Epithelial cell of proximal tubule (primary cell): ENCODE results near the gene CORIN. TPM values are rescaled to one million over a fixed set of nuclear protein-coding genes. Genes with fewer than 3 reads are reported as not detected.

Experiments used
- DNase-seq: peaks from one replicate; pipeline ENCODE4 v3.0.0-alpha.2; 2011; ENCODE audit warnings: low read depth
- H3K4me3 ChIP-seq: 2 replicates; pipeline ENCODE4 v1.5.1; 2011; ENCODE audit warnings: low read depth, mild to moderate bottlenecking, low read length
- total RNA-seq: library from RNA; depleted of rRNA; stranded (reverse); fragments of >200 nt; gene quantifications from 2 replicates; pipeline ENCODE4 v1.2.3, GENCODE V29; 2015
- TF ChIP-seq, protein P1 (sequence below): conservative IDR thresholded peaks from 2 replicates; pipeline ENCODE4 v1.5.1; 2012; ENCODE audit warnings: low read depth, mild to moderate bottlenecking, low read length

Gene CORIN
- total RNA-seq, 1 donor from 2014 or later: 0.12 TPM

GRCh38 chr4:47731182-47731581, 106.7 kb downstream of the CORIN start:
- no peak overlapping the region for H3K4me3 ChIP-seq
- TF ChIP-seq, protein P1, sequence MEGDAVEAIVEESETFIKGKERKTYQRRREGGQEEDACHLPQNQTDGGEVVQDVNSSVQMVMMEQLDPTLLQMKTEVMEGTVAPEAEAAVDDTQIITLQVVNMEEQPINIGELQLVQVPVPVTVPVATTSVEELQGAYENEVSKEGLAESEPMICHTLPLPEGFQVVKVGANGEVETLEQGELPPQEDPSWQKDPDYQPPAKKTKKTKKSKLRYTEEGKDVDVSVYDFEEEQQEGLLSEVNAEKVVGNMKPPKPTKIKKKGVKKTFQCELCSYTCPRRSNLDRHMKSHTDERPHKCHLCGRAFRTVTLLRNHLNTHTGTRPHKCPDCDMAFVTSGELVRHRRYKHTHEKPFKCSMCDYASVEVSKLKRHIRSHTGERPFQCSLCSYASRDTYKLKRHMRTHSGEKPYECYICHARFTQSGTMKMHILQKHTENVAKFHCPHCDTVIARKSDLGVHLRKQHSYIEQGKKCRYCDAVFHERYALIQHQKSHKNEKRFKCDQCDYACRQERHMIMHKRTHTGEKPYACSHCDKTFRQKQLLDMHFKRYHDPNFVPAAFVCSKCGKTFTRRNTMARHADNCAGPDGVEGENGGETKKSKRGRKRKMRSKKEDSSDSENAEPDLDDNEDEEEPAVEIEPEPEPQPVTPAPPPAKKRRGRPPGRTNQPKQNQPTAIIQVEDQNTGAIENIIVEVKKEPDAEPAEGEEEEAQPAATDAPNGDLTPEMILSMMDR: no peak
- no peak for DNase-seq

DNA sequence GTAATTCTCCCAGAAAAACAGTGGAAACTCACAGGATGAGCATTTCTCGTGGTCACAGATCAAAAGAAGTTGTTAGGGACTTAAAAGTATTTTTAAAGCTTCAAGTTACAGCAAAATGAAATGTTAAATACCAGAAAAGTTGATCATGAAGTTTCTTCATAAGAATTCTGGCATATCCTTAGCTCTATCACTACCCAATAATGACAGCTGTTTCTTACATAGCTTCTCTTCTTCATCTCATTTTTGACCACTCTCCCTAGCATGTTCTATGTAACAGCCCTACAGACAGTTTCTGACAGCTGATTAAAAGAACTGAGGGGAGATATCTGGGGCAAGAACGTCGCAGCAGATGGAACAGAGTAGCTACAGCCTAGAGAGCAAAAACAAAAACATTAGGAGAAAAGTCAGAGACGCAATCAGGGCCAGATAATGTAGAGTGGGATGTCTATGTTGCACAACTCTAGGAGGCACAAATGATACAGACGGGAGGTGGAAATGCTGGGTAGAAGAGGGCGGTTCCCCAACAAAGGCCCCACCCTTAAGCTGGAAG, 108.7 kb downstream of the CORIN start:
- H3K4me3 ChIP-seq: no peak overlapping the region
- TF ChIP-seq, protein P1: no peak
- DNase-seq: no peak

DNA sequence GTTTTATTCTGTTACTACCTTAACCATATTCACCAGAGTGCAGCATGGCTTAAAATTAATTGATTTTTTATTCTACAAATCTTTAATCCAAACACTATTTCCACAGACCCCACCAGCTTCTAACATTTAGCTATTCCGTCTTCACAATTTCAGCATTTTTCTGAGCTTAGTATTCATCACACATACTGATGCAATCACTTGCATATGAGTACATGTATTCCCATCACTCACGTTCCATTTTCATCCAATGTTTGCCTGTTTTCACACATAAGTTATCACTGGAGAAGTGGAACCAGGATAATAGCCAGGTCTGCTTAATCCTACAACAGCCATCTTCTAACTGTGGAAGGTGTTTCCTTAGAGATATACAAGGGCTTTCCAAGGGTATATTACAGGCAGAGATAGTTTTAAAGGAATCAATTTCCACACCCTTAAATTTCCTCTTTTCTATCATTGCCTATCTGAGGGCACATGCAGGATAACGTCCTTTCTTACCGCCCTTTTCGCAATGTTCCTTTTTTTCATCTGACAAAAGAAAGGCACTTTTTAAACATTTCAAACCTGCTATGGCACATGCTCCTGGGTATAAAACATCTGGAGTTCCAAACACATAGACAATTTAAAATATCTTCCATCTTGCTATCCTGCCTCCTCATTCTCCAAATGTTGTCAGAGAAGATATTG, 115.8 kb downstream of the CORIN start:
- H3K4me3 ChIP-seq: no peak overlapping the region
- DNase-seq: no peak
- TF ChIP-seq, protein P1: no peak

GRCh38 chr4:47721485-47721884, 116.4 kb downstream of the CORIN start:
- H3K4me3 ChIP-seq: no peak overlapping the region
- DNase-seq: no peak
- TF ChIP-seq, protein P1: no peak

- TF ChIP-seq, protein P1: no peak
- H3K4me3 ChIP-seq: no peak overlapping the region
- DNase-seq: no peak
These were observed 117.1 kb downstream of the CORIN start for GRCh38 chr4:47720787-47721186.

GRCh38 chr4:47719576-47719975, 118.3 kb downstream of the CORIN start:
- DNase-seq: no peak
- no peak overlapping the region for H3K4me3 ChIP-seq
- TF ChIP-seq, protein P1: no peak

GRCh38 chr4:47718696-47719095, 119.2 kb downstream of the CORIN start:
- no peak for DNase-seq
- no peak overlapping the region for H3K4me3 ChIP-seq
- TF ChIP-seq, protein P1: no peak
